ENCODE results near the gene EFNA2. TPM values are rescaled to one million over a fixed set of nuclear protein-coding genes. Genes with fewer than 3 reads are reported as not detected.

The EFNA2 gene
- total and polyA plus RNA-seq, 2 of the 8 experiments (the other 6 are each of a cell fraction or from before 2014, with no cell fraction given): 4.0 to 7.0 TPM

DNA sequence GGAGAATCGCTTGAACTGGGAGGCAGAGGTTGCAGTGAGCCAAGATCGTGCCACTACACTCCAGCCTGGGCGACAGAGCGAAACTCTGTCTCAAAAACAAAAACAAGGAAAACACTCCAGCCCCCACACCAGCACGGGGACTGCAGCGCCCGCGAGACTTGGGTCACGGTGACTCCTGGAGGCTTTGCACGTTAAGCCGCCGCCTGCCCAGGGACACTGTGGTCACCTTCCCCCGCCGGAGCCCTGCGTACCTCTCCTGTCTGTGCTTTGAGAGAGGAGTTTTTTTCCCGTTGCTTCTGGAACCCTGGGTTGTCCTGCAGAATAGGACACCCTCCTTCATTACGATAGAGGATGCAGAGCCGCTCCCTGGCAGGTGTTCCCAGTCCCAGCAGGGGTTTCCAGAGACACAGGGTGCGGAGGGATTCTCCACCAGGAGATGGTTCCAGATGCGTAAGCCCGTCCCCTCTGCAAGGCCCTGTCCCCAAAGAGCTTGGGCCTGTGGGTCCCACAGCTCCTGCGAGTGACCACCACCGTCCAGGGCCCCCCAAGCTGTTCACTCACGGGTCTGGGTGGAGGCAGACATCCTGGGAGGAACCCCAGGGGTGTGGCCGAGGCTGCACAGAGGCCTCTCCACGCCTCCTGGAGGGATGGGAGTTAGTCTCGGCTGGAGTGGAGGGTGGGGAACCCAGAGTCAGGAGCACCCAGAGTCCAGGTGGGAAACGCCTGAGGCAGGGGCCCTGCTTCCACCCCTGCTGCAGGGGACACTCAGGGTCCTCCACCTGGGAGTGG, 55.2 kb downstream of the EFNA2 start:
- WGBS, 2 experiments (ENCODE audit: extremely low coverage in 1 of 2, insufficient coverage in 1 of 2, insufficient read length in 1 of 2, insufficient replicate concordance in 2 of 2, low coverage in 1 of 2, low lambda C conversion rate in 2 of 2, missing lambda C conversion rate in 1 of 2): 92% methylated on average over 26 of the region's 28 CpGs; no CpG with 5 or more reads in 1 of the 2 experiments
- Histone ChIP-seq H3K23me2 (ENCODE audit: low read depth, low read length) (no peaks in the 10 kb centered on the region), H4K5ac (ENCODE audit: insufficient read length, low read depth, low read length) (no peak overlapping the region), H2BK20ac (ENCODE audit: low read length) (no peak overlapping the region), H3K4me3 (ENCODE audit: extremely low read depth in 1 of 4, insufficient read depth in 2 of 4, low read depth in 3 of 4, low read length in 4 of 4) (no peak overlapping the region), H3K36me3 (ENCODE audit: control insufficient read depth in 2 of 4, insufficient read depth in 4 of 4, low read length in 3 of 4) (no peaks in the 10 kb centered on the region), H2AK5ac (ENCODE audit: low read depth, low read length) (no peak overlapping the region), H3K79me1 (ENCODE audit: low read depth, low read length) (no peaks in the 10 kb centered on the region), H2AFZ (ENCODE audit: low read length) (no peak overlapping the region), H2BK12ac (ENCODE audit: low read depth, low read length) (no peak overlapping the region), H3K14ac (ENCODE audit: insufficient read length) (no peak overlapping the region), H4K91ac (replicated peaks; ENCODE audit: insufficient read length, low read length) (no peak overlapping the region), H3K27ac (ENCODE audit: low read depth, low read length) (no peak overlapping the region), H3K23ac (ENCODE audit: insufficient read length) (no peak overlapping the region), H3K9ac (replicated peaks in 1 of 4; ENCODE audit: extremely low read depth in 1 of 4, low read depth in 3 of 4, low read length in 3 of 4) (no peak overlapping the region), H3K4me2 (ENCODE audit: insufficient read depth in 1 of 2, low read depth in 2 of 2, low read length in 2 of 2) (no peak overlapping the region), H3K27me3 (replicated peaks in 1 of 4; ENCODE audit: control insufficient read depth in 3 of 4, extremely low read depth in 1 of 4, insufficient read depth in 3 of 4, low read length in 3 of 4) (no peaks in the 10 kb centered on the region), H2BK5ac (ENCODE audit: low read depth, low read length) (no peak overlapping the region), H2BK120ac (replicated peaks; ENCODE audit: low read depth, low read length) (no peak overlapping the region), H3K56ac (replicated peaks; ENCODE audit: insufficient read length, low read depth, low read length) (no peak overlapping the region), H3K18ac (ENCODE audit: extremely low read depth, low read length) (no peak overlapping the region), H3K9me3 (ENCODE audit: insufficient read depth in 2 of 2, low read depth in 1 of 2, low read length in 1 of 2) (no peaks in the 10 kb centered on the region), H3K4me1 (replicated peaks in 1 of 4; ENCODE audit: control insufficient read depth in 3 of 4, insufficient read depth in 4 of 4, low read length in 3 of 4) (no peaks in the 10 kb centered on the region), H4K20me1 (replicated peaks in 1 of 2; ENCODE audit: control insufficient read depth in 1 of 2, insufficient read depth in 2 of 2, low read length in 2 of 2) (no peaks in the 10 kb centered on the region), H3K4ac (replicated peaks; ENCODE audit: insufficient read length, low read depth, low read length) (no peak overlapping the region), H4K8ac (ENCODE audit: extremely low read depth, insufficient read depth, low read length) (no peak overlapping the region), H3K79me2 (ENCODE audit: control insufficient read depth in 1 of 2, insufficient read depth in 2 of 2, low read length in 2 of 2) (no peaks in the 10 kb centered on the region), H2BK15ac (ENCODE audit: low read length) (no peak overlapping the region)
- FAIRE-seq: no peak
- DNase-seq (ENCODE audit: low read depth in 1 of 2, low spot score in 2 of 2): no peak
- ChIA-PET POLR2A (ENCODE audit: partially characterized antibody) (interaction anchor here (1.1 kb wide), 1 partner anchor 18 kb away, joined by 3 read pairs; no protein-coding TSS in a partner anchor), CTCF (ENCODE audit: partially characterized antibody) (interaction anchor here (0.6 kb wide), 1 partner anchor 1082 kb away, joined by 4 read pairs; no protein-coding TSS in a partner anchor)
- TF ChIP-seq CBX8 (IDR thresholded peaks at IDR 0.05; ENCODE audit: borderline replicate concordance, low read depth, low read length) (no peak), BACH1 (IDR thresholded peaks at IDR 0.05; ENCODE audit: low read length) (no peak), YY1 (IDR thresholded peaks at IDR 0.05; ENCODE audit: low read depth, low read length) (no peak), CREB1 (IDR thresholded peaks at IDR 0.05) (no peak), RAD21 (IDR thresholded peaks at IDR 0.05 in 1 of 2, conservative IDR thresholded peaks at IDR 0.05 in 1 of 2; ENCODE audit: low read depth in 2 of 2, low read length in 2 of 2) (no peak), TBP (IDR thresholded peaks at IDR 0.05; ENCODE audit: low read depth, low read length) (no peak), FOSL1 (IDR thresholded peaks at IDR 0.05; ENCODE audit: insufficient read depth, low read depth, low read length) (no peak), MAFK (IDR thresholded peaks at IDR 0.05; ENCODE audit: low read depth, low read length) (no peak), JUND (IDR thresholded peaks at IDR 0.05; ENCODE audit: low read length) (no peak), ASH2L (IDR thresholded peaks at IDR 0.05; ENCODE audit: low read length) (no peak)
- TF ChIP-seq, protein P1, sequence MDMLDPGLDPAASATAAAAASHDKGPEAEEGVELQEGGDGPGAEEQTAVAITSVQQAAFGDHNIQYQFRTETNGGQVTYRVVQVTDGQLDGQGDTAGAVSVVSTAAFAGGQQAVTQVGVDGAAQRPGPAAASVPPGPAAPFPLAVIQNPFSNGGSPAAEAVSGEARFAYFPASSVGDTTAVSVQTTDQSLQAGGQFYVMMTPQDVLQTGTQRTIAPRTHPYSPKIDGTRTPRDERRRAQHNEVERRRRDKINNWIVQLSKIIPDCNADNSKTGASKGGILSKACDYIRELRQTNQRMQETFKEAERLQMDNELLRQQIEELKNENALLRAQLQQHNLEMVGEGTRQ (IDR thresholded peaks at IDR 0.05; ENCODE audit: low read length): no peak
